Measurements from ENCODE around the gene RCOR2. TPM values are rescaled to one million over a fixed set of nuclear protein-coding genes. Genes with fewer than 3 reads are reported as not detected.

Gene RCOR2
- total RNA-seq, 5 donors from 2014 or later (not counting 1 experiment from before 2014, with no cell fraction given): 0.09 to 0.26 (median 0.10) TPM; not detected in 2

- POLR2A ChIA-PET: no interaction called here
- H3K9me3 Mint-ChIP-seq: no peaks in the 10 kb centered on the region
- Histone ChIP-seq H3K4me1 (ENCODE audit: control insufficient read depth in 1 of 2, extremely low read depth in 1 of 2, insufficient read depth in 2 of 2, low read length in 2 of 2) (peaks cover 51 to 82% of the 10 kb centered on the region in 2 experiments), H3K4me3 (ENCODE audit: control insufficient read depth in 1 of 2, extremely low read depth in 1 of 2, low read length in 1 of 2) (no peak overlapping the region), H3K27ac (ENCODE audit: low read length) (peak overlapping the region; percentile 7), H3K27me3 (replicated peaks in 1 of 2; ENCODE audit: control insufficient read depth in 2 of 2, extremely low read depth in 1 of 2, insufficient read depth in 2 of 2, low read length in 1 of 2) (no peaks in the 10 kb centered on the region), H3K36me3 (ENCODE audit: control insufficient read depth in 2 of 2, extremely low read depth in 1 of 2, insufficient read depth in 1 of 2, low read length in 1 of 2) (peaks cover 0 to 8% of the 10 kb centered on the region in 2 donors), H3K9me3 (no peaks in the 10 kb centered on the region)
- CTCF ChIA-PET: no interaction called here
- no peak for DNase-seq
- ATAC-seq (replicated peaks in 1 of 4): no peak
- H3K36me3 Mint-ChIP-seq: peaks cover 3% of the 10 kb centered on the region
- H3K4me3 Mint-ChIP-seq: no peak overlapping the region
- H3K4me1 Mint-ChIP-seq: peaks cover 70 to 80% (median 79%) of the 10 kb centered on the region in 3 donors
- 97% methylated on average over 3 of the region's 6 CpGs for WGBS (ENCODE audit: insufficient coverage)
- no peaks in the 10 kb centered on the region for H3K27me3 Mint-ChIP-seq
- peak overlapping the region; percentile 84 to 88 for H3K27ac Mint-ChIP-seq
Measured at GRCh38 chr11:63883791-63884190, 33.2 kb downstream of the RCOR2 start.

GRCh38 chr11:63882555-63883242 is 34.3 kb downstream of the RCOR2 start:
- peak overlapping the region in 1 of 3 donors; percentile 26 for H3K4me3 Mint-ChIP-seq
- WGBS (ENCODE audit: insufficient coverage): 38% methylated on average over 5 of the region's 7 CpGs

GRCh38 chr11:63880403-63880790 is 36.6 kb downstream of the RCOR2 start:
- Mint-ChIP-seq H3K36me3 (peaks cover 3% of the 10 kb centered on the region), H3K27ac (peak overlapping the region; percentile 61 to 86), H3K9me3 (no peaks in the 10 kb centered on the region), H3K27me3 (no peaks in the 10 kb centered on the region), H3K4me1 (peaks cover 63 to 85% (median 82%) of the 10 kb centered on the region in 3 donors), H3K4me3 (peak overlapping the region in 1 of 3 donors; percentile 60)
- peaks cover 48 to 72% of the 10 kb centered on the region in 2 experiments for H3K4me1 ChIP-seq (ENCODE audit: control insufficient read depth in 1 of 2, extremely low read depth in 1 of 2, insufficient read depth in 2 of 2, low read length in 2 of 2)
- 83% methylated on average over 1 of the region's 3 CpGs for WGBS (ENCODE audit: insufficient coverage)
- H3K36me3 ChIP-seq (ENCODE audit: control insufficient read depth in 2 of 2, extremely low read depth in 1 of 2, insufficient read depth in 1 of 2, low read length in 1 of 2): peaks cover 0 to 23% of the 10 kb centered on the region in 2 donors
- H3K4me3 ChIP-seq (ENCODE audit: control insufficient read depth in 1 of 2, extremely low read depth in 1 of 2, low read length in 1 of 2): no peak overlapping the region
- ATAC-seq (replicated peaks in 1 of 4) (no peak), DNase-seq (no peak)
- H3K27ac ChIP-seq (ENCODE audit: low read length): no peak overlapping the region
- H3K9me3 ChIP-seq: no peaks in the 10 kb centered on the region
- ChIA-PET POLR2A (no interaction called here), CTCF (no interaction called here)
- H3K27me3 ChIP-seq (replicated peaks in 1 of 2; ENCODE audit: control insufficient read depth in 2 of 2, extremely low read depth in 1 of 2, insufficient read depth in 2 of 2, low read length in 1 of 2): no peaks in the 10 kb centered on the region

More at GRCh38 chr11:63882555-63883242, 34.3 kb downstream of the RCOR2 start:
- Mint-ChIP-seq H3K4me1 (peaks cover 70 to 80% (median 78%) of the 10 kb centered on the region in 3 donors), H3K27me3 (no peaks in the 10 kb centered on the region), H3K9me3 (no peaks in the 10 kb centered on the region), H3K27ac (peak overlapping the region; percentile 84 to 88), H3K36me3 (peaks cover 3% of the 10 kb centered on the region)
- Histone ChIP-seq H3K4me1 (ENCODE audit: control insufficient read depth in 1 of 2, extremely low read depth in 1 of 2, insufficient read depth in 2 of 2, low read length in 2 of 2) (peaks cover 50 to 82% of the 10 kb centered on the region in 2 experiments), H3K27ac (ENCODE audit: low read length) (no peak overlapping the region), H3K4me3 (ENCODE audit: control insufficient read depth in 1 of 2, extremely low read depth in 1 of 2, low read length in 1 of 2) (peak overlapping the region in 1 of 2 donors; percentile 25), H3K36me3 (ENCODE audit: control insufficient read depth in 2 of 2, extremely low read depth in 1 of 2, insufficient read depth in 1 of 2, low read length in 1 of 2) (peaks cover 0 to 11% of the 10 kb centered on the region in 2 donors), H3K9me3 (no peaks in the 10 kb centered on the region), H3K27me3 (replicated peaks in 1 of 2; ENCODE audit: control insufficient read depth in 2 of 2, extremely low read depth in 1 of 2, insufficient read depth in 2 of 2, low read length in 1 of 2) (no peaks in the 10 kb centered on the region)
- CTCF ChIA-PET: interaction anchor here in 1 of 2 donors (0.9 kb wide), 1 partner anchor 72 kb away, joined by 3 read pairs; no protein-coding TSS in a partner anchor
- peak; percentile 51 to 90 (median 60) for ATAC-seq (replicated peaks in 1 of 4)
- POLR2A ChIA-PET: no interaction called here
- DNase-seq: peak in 28 of 35 experiments; percentile 12 to 60 (median 30)

- peak overlapping the region; percentile 61 to 86 for H3K27ac Mint-ChIP-seq
- no peaks in the 10 kb centered on the region for H3K27me3 ChIP-seq (replicated peaks in 1 of 2; ENCODE audit: control insufficient read depth in 2 of 2, extremely low read depth in 1 of 2, insufficient read depth in 2 of 2, low read length in 1 of 2)
- peak overlapping the region in 2 of 3 donors; percentile 22 to 60 for H3K4me3 Mint-ChIP-seq
- ChIA-PET POLR2A (interaction anchor here in 1 of 2 donors (0.7 kb wide), 1 partner anchor 40 kb away, joined by 3 read pairs; no protein-coding TSS in a partner anchor), CTCF (no interaction called here)
- DNase-seq (no peak), ATAC-seq (replicated peaks in 1 of 4) (no peak)
- H3K27me3 Mint-ChIP-seq: no peaks in the 10 kb centered on the region
- H3K4me1 ChIP-seq (ENCODE audit: control insufficient read depth in 1 of 2, extremely low read depth in 1 of 2, insufficient read depth in 2 of 2, low read length in 2 of 2): peaks cover 48 to 73% of the 10 kb centered on the region in 2 experiments
- no peaks in the 10 kb centered on the region for H3K9me3 ChIP-seq
- H3K4me3 ChIP-seq (ENCODE audit: control insufficient read depth in 1 of 2, extremely low read depth in 1 of 2, low read length in 1 of 2): no peak overlapping the region
- H3K36me3 Mint-ChIP-seq: peaks cover 3% of the 10 kb centered on the region
- 0% methylated on average over 1 of the region's 2 CpGs for WGBS (ENCODE audit: insufficient coverage)
- peaks cover 0 to 24% of the 10 kb centered on the region in 2 donors for H3K36me3 ChIP-seq (ENCODE audit: control insufficient read depth in 2 of 2, extremely low read depth in 1 of 2, insufficient read depth in 1 of 2, low read length in 1 of 2)
- no peak overlapping the region for H3K27ac ChIP-seq (ENCODE audit: low read length)
- H3K9me3 Mint-ChIP-seq: no peaks in the 10 kb centered on the region
- peaks cover 67 to 84% (median 84%) of the 10 kb centered on the region in 3 donors for H3K4me1 Mint-ChIP-seq
Measured at GRCh38 chr11:63879598-63880402, 37.2 kb downstream of the RCOR2 start.

GRCh38 chr11:63877658-63878241 is 39.2 kb downstream of the RCOR2 start:
- H3K4me3 Mint-ChIP-seq: peak overlapping the region in 1 of 3 donors; percentile 10
- peaks cover 55 to 83% (median 83%) of the 10 kb centered on the region in 3 donors for H3K4me1 Mint-ChIP-seq
- ChIA-PET POLR2A (interaction anchor here in 1 of 2 donors (0.6 kb wide), 1 partner anchor 1982 kb away, joined by 3 read pairs; no protein-coding TSS in a partner anchor), CTCF (interaction anchor here in 1 of 2 donors (1.2 kb wide), 1 partner anchor 17 kb away, joined by 4 read pairs; no protein-coding TSS in a partner anchor)
- WGBS (ENCODE audit: insufficient coverage): 82% methylated on average over 6 of the region's 6 CpGs
- Histone ChIP-seq H3K4me3 (ENCODE audit: control insufficient read depth in 1 of 2, extremely low read depth in 1 of 2, low read length in 1 of 2) (no peak overlapping the region), H3K27me3 (replicated peaks in 1 of 2; ENCODE audit: control insufficient read depth in 2 of 2, extremely low read depth in 1 of 2, insufficient read depth in 2 of 2, low read length in 1 of 2) (no peaks in the 10 kb centered on the region), H3K36me3 (ENCODE audit: control insufficient read depth in 2 of 2, extremely low read depth in 1 of 2, insufficient read depth in 1 of 2, low read length in 1 of 2) (peaks cover 0 to 19% of the 10 kb centered on the region in 2 donors), H3K4me1 (ENCODE audit: control insufficient read depth in 1 of 2, extremely low read depth in 1 of 2, insufficient read depth in 2 of 2, low read length in 2 of 2) (peaks cover 54 to 66% of the 10 kb centered on the region in 2 experiments), H3K27ac (ENCODE audit: low read length) (no peak overlapping the region), H3K9me3 (no peaks in the 10 kb centered on the region)
- ATAC-seq (replicated peaks in 1 of 4) (no peak), DNase-seq (no peak)
- H3K27ac Mint-ChIP-seq: peak overlapping the region in 1 of 2 donors; percentile 66
- no peaks in the 10 kb centered on the region for H3K27me3 Mint-ChIP-seq
- H3K36me3 Mint-ChIP-seq: peaks cover 3% of the 10 kb centered on the region
- H3K9me3 Mint-ChIP-seq: no peaks in the 10 kb centered on the region

GRCh38 chr11:63876616-63877015 is 40.3 kb downstream of the RCOR2 start:
- Histone ChIP-seq H3K4me3 (ENCODE audit: control insufficient read depth in 1 of 2, extremely low read depth in 1 of 2, low read length in 1 of 2) (no peak overlapping the region), H3K4me1 (ENCODE audit: control insufficient read depth in 1 of 2, extremely low read depth in 1 of 2, insufficient read depth in 2 of 2, low read length in 2 of 2) (peaks cover 55 to 70% of the 10 kb centered on the region in 2 experiments), H3K27me3 (replicated peaks in 1 of 2; ENCODE audit: control insufficient read depth in 2 of 2, extremely low read depth in 1 of 2, insufficient read depth in 2 of 2, low read length in 1 of 2) (no peaks in the 10 kb centered on the region), H3K27ac (ENCODE audit: low read length) (no peak overlapping the region), H3K9me3 (no peaks in the 10 kb centered on the region), H3K36me3 (ENCODE audit: control insufficient read depth in 2 of 2, extremely low read depth in 1 of 2, insufficient read depth in 1 of 2, low read length in 1 of 2) (peaks cover 0 to 19% of the 10 kb centered on the region in 2 donors)
- POLR2A ChIA-PET: no interaction called here
- H3K9me3 Mint-ChIP-seq: no peaks in the 10 kb centered on the region
- peak overlapping the region in 1 of 2 donors; percentile 44 for H3K27ac Mint-ChIP-seq
- WGBS (ENCODE audit: insufficient coverage): 94% methylated on average over 3 of the region's 6 CpGs
- no peak overlapping the region for H3K4me3 Mint-ChIP-seq
- no peak for DNase-seq
- no peak for ATAC-seq (replicated peaks in 1 of 4)
- peaks cover 56 to 85% (median 84%) of the 10 kb centered on the region in 3 donors for H3K4me1 Mint-ChIP-seq
- H3K36me3 Mint-ChIP-seq: peaks cover 3% of the 10 kb centered on the region
- CTCF ChIA-PET: interaction anchor here (0.6 to 0.9 kb wide), 4 partner anchors 7 to 34 kb away, joined by 4 to 7 read pairs (median 5); no protein-coding TSS in a partner anchor
- H3K27me3 Mint-ChIP-seq: no peaks in the 10 kb centered on the region
